NCI-H524 (cell line): ENCODE results near the gene DCAF8.

Experiments used
- DNase-seq, 2 experiments: peaks; one replicate each; lab custom pipeline; 2025; lab: John Stamatoyannopoulos, UW

Gene DCAF8

GRCh38 chr1:160225345-160225744 lies 37.0 kb downstream of the DCAF8 start:
- no peak for DNase-seq

GRCh38 chr1:160224606-160225005 lies 37.7 kb downstream of the DCAF8 start:
- DNase-seq: no peak

GRCh38 chr1:160222546-160222945 lies 39.8 kb downstream of the DCAF8 start:
- DNase-seq: no peak

- no peak for DNase-seq
Observed at GRCh38 chr1:160221089-160221488, 41.3 kb downstream of the DCAF8 start.

GRCh38 chr1:160220301-160220700 lies 42.0 kb downstream of the DCAF8 start:
- no peak for DNase-seq

DNA sequence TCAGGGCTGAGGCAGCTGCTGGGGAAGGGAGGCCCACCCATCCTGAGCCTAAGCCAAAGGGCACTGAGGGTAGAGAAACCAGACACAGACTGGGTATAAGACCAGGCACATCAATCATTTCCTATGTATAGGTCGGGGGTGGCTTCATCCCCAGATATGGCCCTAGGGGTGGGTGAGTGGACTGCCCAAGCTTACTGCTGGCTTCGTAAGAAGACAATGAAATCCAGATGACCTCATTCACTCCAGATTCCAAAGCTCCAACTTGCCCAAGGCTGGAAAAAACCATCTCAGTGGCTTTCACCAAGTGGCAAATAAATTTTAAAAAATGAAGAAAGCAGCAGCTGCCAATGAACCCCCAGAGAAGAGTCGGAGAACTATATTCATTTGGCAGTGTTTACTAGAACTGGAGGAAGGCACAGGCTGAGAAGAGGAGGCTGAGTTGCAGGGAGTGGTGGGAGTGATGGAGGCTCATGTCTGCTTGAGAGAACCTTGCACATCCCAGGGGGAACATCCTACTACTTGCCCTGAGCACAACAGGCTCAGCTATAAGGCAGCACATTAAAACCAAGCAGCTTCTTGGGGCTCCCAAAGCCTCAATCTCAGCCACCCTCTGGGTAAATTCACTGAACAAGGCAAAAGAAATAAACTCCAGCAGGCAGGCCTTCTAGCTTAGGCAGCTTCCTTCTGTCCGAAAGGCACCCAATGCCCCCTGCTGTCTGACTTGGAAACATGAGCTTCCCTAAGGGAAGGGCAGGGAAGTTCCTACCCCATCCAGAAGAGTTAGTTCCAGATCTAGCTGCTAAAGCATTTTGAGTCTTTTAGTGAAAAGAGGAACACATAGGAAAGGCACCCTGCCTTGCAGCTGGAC lies 43.1 kb downstream of the DCAF8 start:
- peak in 1 of 2 experiments; percentile 20 for DNase-seq

DNA sequence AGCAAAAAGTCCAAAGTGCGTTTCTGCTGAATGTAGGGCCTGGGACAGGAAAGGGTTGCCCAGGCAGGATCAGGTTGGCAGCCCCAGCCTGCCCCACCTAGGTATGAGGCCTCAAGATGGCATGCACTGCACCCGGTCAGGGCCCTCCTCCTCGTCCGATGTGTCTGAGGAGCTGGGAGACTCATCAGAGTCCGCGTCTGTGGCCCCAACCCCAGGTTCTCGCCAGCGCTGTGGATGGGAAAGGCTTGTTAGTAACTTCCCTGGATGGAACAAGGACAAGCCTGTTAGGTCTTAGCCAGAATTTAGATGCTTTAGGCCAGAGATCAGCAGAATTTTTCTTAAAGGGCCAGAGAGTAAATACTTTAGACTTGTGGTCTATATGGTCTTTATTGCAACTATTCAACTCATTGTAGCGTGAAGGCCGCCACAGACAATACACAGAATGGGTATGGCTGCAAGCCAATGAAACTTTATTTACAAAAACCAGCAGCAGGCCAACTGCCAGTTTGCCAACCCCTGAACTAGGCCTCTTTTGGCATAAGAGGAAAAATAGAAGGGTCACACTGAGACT lies 44.8 kb downstream of the DCAF8 start:
- DNase-seq: no peak

- no peak for DNase-seq
Observed at GRCh38 chr1:160216301-160216700, 46.0 kb downstream of the DCAF8 start.

- DNase-seq: no peak
Observed at GRCh38 chr1:160214481-160215140, 47.7 kb downstream of the DCAF8 start.

DNA sequence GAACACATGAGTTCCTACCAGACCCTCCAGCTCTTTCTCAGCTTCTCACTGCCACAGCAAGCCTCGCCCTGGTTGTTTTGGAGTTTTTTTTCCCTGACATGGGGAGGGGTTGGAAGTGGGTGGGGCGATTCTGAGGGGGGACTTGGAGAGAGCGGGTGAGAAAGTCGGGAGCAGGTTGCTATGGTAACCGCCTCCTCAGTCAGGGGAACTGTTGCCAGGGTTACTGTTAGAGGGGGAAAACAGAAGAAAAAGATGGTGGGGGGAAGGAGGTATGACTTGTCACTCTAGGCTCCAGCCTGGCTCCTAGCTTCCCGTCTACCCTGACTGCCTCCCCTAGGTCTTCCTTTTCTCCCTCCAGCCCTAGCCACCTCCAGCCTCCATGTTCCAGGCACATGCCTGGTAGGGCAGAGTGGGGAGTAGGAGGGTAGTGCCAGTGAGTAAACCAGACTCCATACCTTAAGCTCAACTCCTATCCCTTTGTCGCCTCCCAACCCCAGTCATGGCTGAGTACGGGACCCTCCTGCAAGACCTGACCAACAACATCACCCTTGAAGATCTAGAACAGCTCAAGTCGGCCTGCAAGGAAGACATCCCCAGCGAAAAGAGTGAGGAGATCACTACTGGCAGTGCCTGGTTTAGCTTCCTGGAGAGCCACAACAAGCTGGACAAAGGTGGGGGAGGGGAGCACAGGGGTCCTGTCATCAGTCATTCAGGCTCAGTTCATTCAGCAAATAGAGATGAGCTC lies 51.1 kb downstream of the DCAF8 start:
- no peak for DNase-seq

DNA sequence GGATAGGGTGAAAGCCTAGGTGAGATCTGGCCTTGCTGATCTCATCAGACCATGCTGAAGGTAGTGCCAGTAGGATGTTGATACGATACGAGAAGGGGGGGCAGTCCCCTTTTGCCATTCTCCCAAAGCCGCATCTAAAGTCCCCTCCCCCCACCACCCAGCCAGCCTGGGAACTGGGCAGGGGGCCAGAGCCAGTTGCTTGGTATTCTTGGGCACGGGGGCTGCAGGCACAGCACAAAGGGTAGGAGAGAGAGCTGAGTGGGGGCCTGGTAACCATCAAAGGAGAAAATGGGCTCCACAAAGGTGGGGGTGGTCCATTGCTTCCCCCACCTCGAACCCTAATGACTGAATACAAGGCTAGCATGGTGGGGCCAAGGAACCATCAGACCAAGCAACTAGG lies 51.8 kb downstream of the DCAF8 start:
- DNase-seq: no peak

DNA sequence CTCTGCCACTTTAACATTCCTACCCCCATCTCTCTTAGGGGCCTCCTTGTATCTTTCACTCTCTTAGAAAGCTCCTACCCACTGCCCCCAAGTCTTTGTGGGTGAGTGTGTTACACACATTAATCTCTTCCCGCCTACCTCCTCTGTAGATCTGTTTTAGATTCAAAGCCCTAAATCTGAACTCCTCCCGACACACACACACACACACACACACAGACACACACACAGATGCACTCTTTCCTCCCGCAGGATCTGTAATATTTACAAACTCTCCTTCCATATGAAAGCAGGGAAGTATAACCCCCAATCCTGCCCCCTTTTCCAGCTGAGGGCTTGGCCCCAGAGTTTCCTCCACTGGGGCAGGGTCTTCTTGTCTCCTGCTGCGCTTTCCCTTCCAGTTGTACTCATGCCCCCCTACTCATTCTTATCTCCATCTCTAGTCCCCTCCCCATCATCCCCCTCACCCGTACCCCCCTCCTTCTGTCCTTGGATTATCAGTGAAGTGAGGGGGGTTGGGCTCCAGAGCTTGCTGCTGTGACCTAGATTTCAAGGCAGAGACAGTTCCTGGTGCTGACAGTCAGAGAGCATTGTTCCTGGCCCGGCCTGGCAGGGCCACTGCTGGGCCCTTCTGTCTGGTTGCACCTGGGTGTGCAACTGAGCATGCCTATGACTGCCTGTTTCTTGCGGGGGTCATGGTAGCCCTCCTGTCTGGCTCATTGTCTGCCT lies 52.9 kb downstream of the DCAF8 start:
- DNase-seq: no peak

- no peak for DNase-seq
Observed at GRCh38 chr1:160208557-160209320, 53.6 kb downstream of the DCAF8 start.

- DNase-seq: no peak
Observed at GRCh38 chr1:160207771-160208556, 54.4 kb downstream of the DCAF8 start.

GRCh38 chr1:160207118-160207650 lies 55.2 kb downstream of the DCAF8 start:
- no peak for DNase-seq

DNA sequence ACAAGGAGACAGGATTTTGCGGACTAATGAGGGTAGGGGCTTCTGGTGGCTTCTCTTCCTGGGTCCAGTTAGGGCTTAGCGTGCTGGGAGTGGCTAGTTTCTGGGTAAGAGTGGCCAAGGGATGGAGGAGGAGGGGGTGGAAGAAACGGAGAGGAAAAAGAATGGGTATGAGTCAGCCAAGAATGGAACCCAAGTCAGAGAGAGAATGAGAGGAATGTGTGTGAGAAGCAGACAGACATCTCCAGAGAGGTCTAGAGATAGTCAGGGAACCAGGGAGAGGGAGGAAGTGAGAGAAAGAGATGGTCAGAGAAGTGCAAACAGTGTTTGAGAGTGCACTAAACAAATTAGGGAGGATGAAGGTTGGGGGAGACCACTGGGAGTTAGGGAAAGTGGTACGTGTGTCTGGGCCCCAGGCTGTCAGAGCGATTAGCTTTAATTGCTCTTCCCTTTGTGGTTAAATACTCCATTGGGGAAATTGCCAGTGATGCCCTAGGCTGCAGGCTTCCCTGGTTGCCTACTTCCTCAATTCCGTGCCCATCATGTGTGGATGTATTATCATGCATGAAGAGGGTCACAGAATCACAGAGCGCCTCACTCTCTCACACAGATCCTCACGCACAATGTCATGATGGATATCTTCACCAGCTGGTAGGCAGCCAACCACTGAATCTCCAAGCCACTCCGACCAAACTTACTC lies 55.8 kb downstream of the DCAF8 start:
- DNase-seq: no peak

DNA sequence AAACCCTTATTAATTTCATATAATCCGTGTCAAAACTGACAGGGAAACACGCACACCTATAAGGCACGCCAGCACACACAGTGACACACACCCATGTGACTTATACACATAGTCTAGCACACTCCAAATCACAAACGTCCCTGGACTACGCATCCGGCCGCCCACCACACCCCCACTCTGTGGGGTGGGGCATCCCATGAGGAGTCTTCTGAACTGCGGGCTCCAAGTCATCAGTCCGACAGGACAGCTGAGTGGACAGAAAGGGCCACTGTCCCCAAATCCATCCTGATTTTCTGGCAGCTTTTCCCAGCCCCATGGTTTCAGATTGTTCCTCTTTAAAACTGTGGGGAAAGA lies 56.3 kb downstream of the DCAF8 start:
- DNase-seq: no peak

GRCh38 chr1:160205242-160206035 lies 56.9 kb downstream of the DCAF8 start, which contains the start of gene PEA15:
Gene PEA15, plus strand, starts transcription at chr1:160205384. Its CDS starts 6,161 bp downstream, at chr1:160211545.
- peak in 1 of 2 experiments; percentile 36 for DNase-seq
